ENCODE data around the gene WNT8B. TPM values are rescaled to one million over a fixed set of nuclear protein-coding genes. Genes with fewer than 3 reads are reported as not detected.

Gene WNT8B
- polyA plus RNA-seq, 2 donors = not detected

DNA sequence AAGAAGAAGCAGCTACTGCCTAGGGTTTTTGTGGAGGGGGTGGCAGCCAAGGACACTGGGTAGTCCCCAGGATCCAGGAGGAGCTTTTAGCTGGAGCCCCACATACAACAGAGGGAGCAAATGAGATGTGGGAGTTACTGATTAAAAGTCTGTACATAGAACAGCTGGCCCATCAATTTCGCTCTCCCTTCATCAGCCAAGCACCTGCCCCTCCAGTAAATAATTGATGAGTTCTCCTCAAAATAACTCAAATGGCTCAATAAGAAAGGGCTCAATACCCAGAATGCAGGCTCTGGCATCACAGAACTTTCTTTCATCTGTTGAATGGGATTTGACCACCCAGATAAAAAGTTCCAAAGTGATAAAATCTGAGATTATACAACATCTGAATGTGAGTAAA is 15.1 kb upstream of the WNT8B start:
- no peaks in the 10 kb centered on the region for H3K27me3 ChIP-seq (ENCODE audit: control insufficient read depth in 1 of 2, insufficient read depth in 2 of 2, low read length in 2 of 2)
- 67 to 86% methylated on average over 1 of the region's 1 CpG for WGBS, 2 donors
- no peaks in the 10 kb centered on the region for H3K4me1 ChIP-seq (ENCODE audit: control insufficient read depth in 2 of 2, insufficient read depth in 2 of 2, low read length in 1 of 2)
- H3K4me3 ChIP-seq (ENCODE audit: low read depth in 1 of 2, low read length in 2 of 2) = no peak overlapping the region
- no peak overlapping the region for H3K27ac ChIP-seq (ENCODE audit: low read depth in 2 of 2, low read length in 1 of 2)
- peaks cover 0 to 3% of the 10 kb centered on the region in 2 donors for H3K9me3 ChIP-seq (ENCODE audit: control insufficient read depth in 2 of 2, insufficient read depth in 1 of 2, low read depth in 1 of 2, low read length in 1 of 2)
- no peaks in the 10 kb centered on the region for H3K36me3 ChIP-seq (ENCODE audit: control insufficient read depth in 2 of 2, insufficient read depth in 2 of 2, low read length in 1 of 2)

DNA sequence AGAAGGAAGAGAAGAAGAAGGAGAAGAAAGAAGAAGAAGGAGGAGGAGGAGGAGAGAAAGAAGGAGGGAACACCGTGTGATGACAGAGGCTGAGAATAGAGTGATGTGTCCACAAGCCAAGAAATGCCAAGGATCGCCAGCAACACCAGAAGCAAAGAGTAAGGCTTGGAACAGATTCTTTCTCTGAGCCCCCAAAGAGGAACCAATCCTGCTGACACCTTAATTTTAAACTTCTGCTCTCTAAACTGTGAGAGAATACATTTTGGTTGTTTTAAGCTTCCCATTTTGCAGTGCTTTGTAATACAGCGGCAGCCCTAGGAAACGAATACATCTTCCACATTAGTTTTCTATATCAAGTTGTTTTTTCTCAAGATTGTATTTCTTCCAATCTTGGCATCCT is 13.9 kb upstream of the WNT8B start:
- Histone ChIP-seq H3K27me3 (ENCODE audit: control insufficient read depth in 1 of 2, insufficient read depth in 2 of 2, low read length in 2 of 2) (no peaks in the 10 kb centered on the region), H3K27ac (ENCODE audit: low read depth in 2 of 2, low read length in 1 of 2) (no peak overlapping the region), H3K36me3 (ENCODE audit: control insufficient read depth in 2 of 2, insufficient read depth in 2 of 2, low read length in 1 of 2) (no peaks in the 10 kb centered on the region), H3K9me3 (ENCODE audit: control insufficient read depth in 2 of 2, insufficient read depth in 1 of 2, low read depth in 1 of 2, low read length in 1 of 2) (peaks cover 0 to 3% of the 10 kb centered on the region in 2 donors), H3K4me1 (ENCODE audit: control insufficient read depth in 2 of 2, insufficient read depth in 2 of 2, low read length in 1 of 2) (no peaks in the 10 kb centered on the region), H3K4me3 (ENCODE audit: low read depth in 1 of 2, low read length in 2 of 2) (no peak overlapping the region)
- 78 to 82% methylated on average over 4 of the region's 4 CpGs for WGBS, 2 donors

DNA sequence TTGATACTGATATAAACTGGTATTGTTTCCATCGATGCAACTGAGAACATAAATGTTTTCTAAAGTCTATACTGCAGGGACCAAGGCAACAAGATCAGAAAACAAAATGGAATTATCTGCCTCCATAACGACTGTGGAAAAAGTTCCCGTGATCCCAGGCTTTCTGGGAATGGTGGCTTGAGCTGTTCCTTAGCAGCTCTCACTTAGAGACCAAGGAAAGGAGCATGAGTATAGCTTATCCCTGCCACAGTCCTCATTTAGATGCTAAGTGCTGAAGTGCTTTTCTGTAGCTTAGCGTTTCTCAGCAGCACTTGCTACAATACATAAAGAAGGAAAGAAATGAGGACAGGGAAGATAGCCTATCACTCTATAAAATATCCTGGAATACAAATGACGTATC is 5.5 kb downstream of the WNT8B start:
- WGBS, 2 donors = 63 to 68% methylated on average over 5 of the region's 5 CpGs
- H3K4me3 ChIP-seq (ENCODE audit: low read depth in 1 of 2, low read length in 2 of 2) = no peak overlapping the region
- H3K9me3 ChIP-seq (ENCODE audit: control insufficient read depth in 2 of 2, insufficient read depth in 1 of 2, low read depth in 1 of 2, low read length in 1 of 2) = no peaks in the 10 kb centered on the region
- H3K36me3 ChIP-seq (ENCODE audit: control insufficient read depth in 2 of 2, insufficient read depth in 2 of 2, low read length in 1 of 2) = no peaks in the 10 kb centered on the region
- H3K27me3 ChIP-seq (ENCODE audit: control insufficient read depth in 1 of 2, insufficient read depth in 2 of 2, low read length in 2 of 2) = no peaks in the 10 kb centered on the region
- no peaks in the 10 kb centered on the region for H3K4me1 ChIP-seq (ENCODE audit: control insufficient read depth in 2 of 2, insufficient read depth in 2 of 2, low read length in 1 of 2)
- no peak overlapping the region for H3K27ac ChIP-seq (ENCODE audit: low read depth in 2 of 2, low read length in 1 of 2)

DNA sequence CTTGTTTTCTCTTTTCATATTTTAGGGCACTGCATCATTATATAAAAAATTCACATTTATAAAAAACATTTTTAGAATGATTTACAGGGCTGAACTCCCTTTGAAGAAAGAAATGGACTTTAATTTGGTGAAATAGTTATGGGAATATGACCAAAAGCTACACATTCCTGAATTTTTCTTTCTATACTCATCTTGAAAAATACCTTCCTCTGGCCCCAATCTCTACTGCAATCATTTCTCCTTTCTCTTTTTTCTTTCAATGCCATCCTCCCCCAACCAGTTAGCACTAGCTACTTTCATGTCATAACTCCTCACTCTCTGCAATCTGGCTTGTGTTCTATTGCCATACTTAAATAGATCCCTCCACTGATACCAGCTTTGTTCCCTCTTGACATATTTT is 6.2 kb downstream of the WNT8B start:
- peaks cover 0 to under 1% of the 10 kb centered on the region in 2 donors for H3K27me3 ChIP-seq (ENCODE audit: control insufficient read depth in 1 of 2, insufficient read depth in 2 of 2, low read length in 2 of 2)

DNA sequence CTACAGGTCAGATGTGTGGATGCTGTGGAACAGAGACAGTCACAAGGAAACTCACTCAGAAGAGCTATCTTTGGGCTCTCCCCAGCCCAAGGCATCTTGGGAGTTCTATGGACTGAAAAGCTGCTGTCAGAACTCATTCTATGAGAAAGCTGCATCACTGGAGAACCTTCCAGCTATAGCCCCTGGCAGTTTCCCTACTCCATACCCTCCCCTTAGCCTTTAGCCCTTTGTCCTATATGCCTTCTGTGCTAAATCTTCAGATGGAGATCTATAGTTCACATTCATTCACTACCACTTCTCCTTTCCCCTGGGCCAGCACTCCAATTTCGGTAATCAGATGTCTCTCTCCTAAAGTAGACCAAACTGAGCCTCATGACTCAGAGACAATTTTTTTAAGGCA is 6.9 kb downstream of the WNT8B start:
- no peaks in the 10 kb centered on the region for H3K9me3 ChIP-seq (ENCODE audit: control insufficient read depth in 2 of 2, insufficient read depth in 1 of 2, low read depth in 1 of 2, low read length in 1 of 2)
- no peak overlapping the region for H3K27ac ChIP-seq (ENCODE audit: low read depth in 2 of 2, low read length in 1 of 2)
- H3K4me1 ChIP-seq (ENCODE audit: control insufficient read depth in 2 of 2, insufficient read depth in 2 of 2, low read length in 1 of 2) = no peaks in the 10 kb centered on the region
- no peak overlapping the region for H3K4me3 ChIP-seq (ENCODE audit: low read depth in 1 of 2, low read length in 2 of 2)
- WGBS, 2 donors = 84 to 85% methylated on average over 1 of the region's 1 CpG
- peaks cover 0 to 2% of the 10 kb centered on the region in 2 donors for H3K27me3 ChIP-seq (ENCODE audit: control insufficient read depth in 1 of 2, insufficient read depth in 2 of 2, low read length in 2 of 2)
- no peaks in the 10 kb centered on the region for H3K36me3 ChIP-seq (ENCODE audit: control insufficient read depth in 2 of 2, insufficient read depth in 2 of 2, low read length in 1 of 2)

More for the DNA sequence above, 6.2 kb downstream of the WNT8B start:
- H3K4me3 ChIP-seq (ENCODE audit: low read depth in 1 of 2, low read length in 2 of 2) = no peak overlapping the region
- no peak overlapping the region for H3K27ac ChIP-seq (ENCODE audit: low read depth in 2 of 2, low read length in 1 of 2)
- no peaks in the 10 kb centered on the region for H3K9me3 ChIP-seq (ENCODE audit: control insufficient read depth in 2 of 2, insufficient read depth in 1 of 2, low read depth in 1 of 2, low read length in 1 of 2)
- no peaks in the 10 kb centered on the region for H3K4me1 ChIP-seq (ENCODE audit: control insufficient read depth in 2 of 2, insufficient read depth in 2 of 2, low read length in 1 of 2)
- no peaks in the 10 kb centered on the region for H3K36me3 ChIP-seq (ENCODE audit: control insufficient read depth in 2 of 2, insufficient read depth in 2 of 2, low read length in 1 of 2)

DNA sequence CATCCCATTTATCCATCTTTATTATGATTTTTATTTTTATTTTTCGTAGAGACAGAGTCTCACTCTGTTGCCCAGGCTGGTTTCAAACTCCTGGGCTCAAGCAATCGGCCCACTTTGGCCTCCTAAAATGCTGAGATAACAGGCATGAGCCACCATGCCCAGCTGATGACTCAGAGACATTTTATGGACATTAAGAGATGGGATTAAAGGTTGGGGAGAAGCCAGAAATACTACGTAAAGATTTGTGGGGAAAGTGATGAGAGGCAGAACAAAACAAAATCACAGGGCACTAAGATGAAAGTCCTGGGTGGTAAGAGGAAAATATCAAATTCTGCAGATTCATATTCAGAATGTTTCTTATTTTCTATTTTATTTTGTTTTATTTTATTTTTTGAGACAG is 7.6 kb downstream of the WNT8B start:
- H3K9me3 ChIP-seq (ENCODE audit: control insufficient read depth in 2 of 2, insufficient read depth in 1 of 2, low read depth in 1 of 2, low read length in 1 of 2) = no peaks in the 10 kb centered on the region
- H3K4me3 ChIP-seq (ENCODE audit: low read depth in 1 of 2, low read length in 2 of 2) = no peak overlapping the region
- peaks cover 0 to 2% of the 10 kb centered on the region in 2 donors for H3K27me3 ChIP-seq (ENCODE audit: control insufficient read depth in 1 of 2, insufficient read depth in 2 of 2, low read length in 2 of 2)
- no peak overlapping the region for H3K27ac ChIP-seq (ENCODE audit: low read depth in 2 of 2, low read length in 1 of 2)
- H3K4me1 ChIP-seq (ENCODE audit: control insufficient read depth in 2 of 2, insufficient read depth in 2 of 2, low read length in 1 of 2) = no peaks in the 10 kb centered on the region
- H3K36me3 ChIP-seq (ENCODE audit: control insufficient read depth in 2 of 2, insufficient read depth in 2 of 2, low read length in 1 of 2) = no peaks in the 10 kb centered on the region
- 64 to 70% methylated on average over 3 of the region's 3 CpGs for WGBS, 2 donors

DNA sequence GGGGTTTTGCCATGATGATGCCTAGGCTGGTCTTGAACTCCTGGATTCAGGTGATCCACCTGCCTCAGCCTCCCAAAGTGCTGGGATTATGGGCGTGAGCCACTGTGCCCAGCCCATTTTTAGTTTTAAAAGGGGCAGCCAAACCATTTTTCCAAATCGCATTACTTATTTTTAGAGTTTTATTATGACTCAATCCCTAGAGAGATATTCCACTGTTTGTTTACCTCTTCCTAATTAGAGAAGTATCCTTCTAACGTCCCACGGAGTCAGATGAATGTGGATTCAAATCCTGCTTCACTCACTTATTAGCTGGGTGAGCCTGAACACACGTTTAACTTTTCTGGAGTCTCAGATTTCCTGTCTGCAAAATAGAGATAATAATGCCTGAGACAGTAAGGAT is 15.2 kb downstream of the WNT8B start:
- H3K36me3 ChIP-seq (ENCODE audit: control insufficient read depth in 2 of 2, insufficient read depth in 2 of 2, low read length in 1 of 2) = no peaks in the 10 kb centered on the region
- no peak overlapping the region for H3K4me3 ChIP-seq (ENCODE audit: low read depth in 1 of 2, low read length in 2 of 2)
- WGBS, 2 donors = 36 to 40% methylated on average over 5 of the region's 5 CpGs
- peaks cover 0 to 8% of the 10 kb centered on the region in 2 donors for H3K27me3 ChIP-seq (ENCODE audit: control insufficient read depth in 1 of 2, insufficient read depth in 2 of 2, low read length in 2 of 2)
- no peak overlapping the region for H3K27ac ChIP-seq (ENCODE audit: low read depth in 2 of 2, low read length in 1 of 2)
- no peaks in the 10 kb centered on the region for H3K9me3 ChIP-seq (ENCODE audit: control insufficient read depth in 2 of 2, insufficient read depth in 1 of 2, low read depth in 1 of 2, low read length in 1 of 2)
- no peaks in the 10 kb centered on the region for H3K4me1 ChIP-seq (ENCODE audit: control insufficient read depth in 2 of 2, insufficient read depth in 2 of 2, low read length in 1 of 2)

DNA sequence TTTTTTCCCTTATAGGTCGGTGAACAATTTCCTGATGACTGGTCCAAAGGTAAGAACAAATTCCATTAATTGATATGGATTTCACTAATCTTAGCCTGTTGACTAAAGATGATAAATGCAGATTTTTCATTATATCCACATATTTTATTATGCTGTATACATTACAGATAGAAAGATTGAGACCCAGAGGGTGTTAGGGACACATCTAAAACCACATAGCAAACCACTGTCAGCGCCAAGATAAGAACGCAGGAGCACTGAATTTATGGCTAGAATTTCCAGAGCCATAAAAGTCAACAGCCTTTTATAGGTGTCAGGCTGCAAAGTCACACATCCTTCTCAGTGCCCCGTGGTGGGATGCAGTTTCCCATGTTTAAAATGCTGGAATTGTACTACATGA is 16.2 kb downstream of the WNT8B start:
- Histone ChIP-seq H3K4me1 (ENCODE audit: control insufficient read depth in 2 of 2, insufficient read depth in 2 of 2, low read length in 1 of 2) (no peaks in the 10 kb centered on the region), H3K9me3 (ENCODE audit: control insufficient read depth in 2 of 2, insufficient read depth in 1 of 2, low read depth in 1 of 2, low read length in 1 of 2) (no peaks in the 10 kb centered on the region), H3K27ac (ENCODE audit: low read depth in 2 of 2, low read length in 1 of 2) (no peak overlapping the region), H3K27me3 (ENCODE audit: control insufficient read depth in 1 of 2, insufficient read depth in 2 of 2, low read length in 2 of 2) (peaks cover 0 to 6% of the 10 kb centered on the region in 2 donors), H3K4me3 (ENCODE audit: low read depth in 1 of 2, low read length in 2 of 2) (no peak overlapping the region), H3K36me3 (ENCODE audit: control insufficient read depth in 2 of 2, insufficient read depth in 2 of 2, low read length in 1 of 2) (no peaks in the 10 kb centered on the region)
- WGBS, 2 donors = 51 to 55% methylated on average over 4 of the region's 4 CpGs

DNA sequence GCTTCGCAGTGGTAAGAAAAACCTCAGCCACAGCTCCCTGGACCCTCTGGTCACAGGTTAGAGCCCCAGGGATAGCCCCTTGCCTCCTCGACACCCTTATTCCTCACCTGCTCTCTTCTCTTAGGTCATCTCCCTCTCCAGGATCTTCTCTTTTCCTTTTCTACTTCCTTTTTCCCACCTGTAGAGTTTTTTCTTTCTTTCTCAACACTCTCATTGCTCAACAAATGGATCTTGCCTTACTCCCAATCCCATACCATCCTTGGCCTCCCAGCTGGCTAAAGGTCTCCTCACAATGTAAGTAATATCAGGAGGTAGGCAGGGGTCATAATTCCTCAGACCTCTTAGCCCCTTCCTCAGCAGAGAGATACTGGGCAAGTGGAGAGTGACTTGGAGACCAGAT is 17.2 kb downstream of the WNT8B start:
- 70 to 79% methylated on average over 2 of the region's 2 CpGs for WGBS, 2 donors
- Histone ChIP-seq H3K27me3 (ENCODE audit: control insufficient read depth in 1 of 2, insufficient read depth in 2 of 2, low read length in 2 of 2) (peaks cover 0 to 6% of the 10 kb centered on the region in 2 donors), H3K4me3 (ENCODE audit: low read depth in 1 of 2, low read length in 2 of 2) (no peak overlapping the region), H3K9me3 (ENCODE audit: control insufficient read depth in 2 of 2, insufficient read depth in 1 of 2, low read depth in 1 of 2, low read length in 1 of 2) (no peaks in the 10 kb centered on the region), H3K27ac (ENCODE audit: low read depth in 2 of 2, low read length in 1 of 2) (no peak overlapping the region), H3K4me1 (ENCODE audit: control insufficient read depth in 2 of 2, insufficient read depth in 2 of 2, low read length in 1 of 2) (no peaks in the 10 kb centered on the region), H3K36me3 (ENCODE audit: control insufficient read depth in 2 of 2, insufficient read depth in 2 of 2, low read length in 1 of 2) (no peaks in the 10 kb centered on the region)

DNA sequence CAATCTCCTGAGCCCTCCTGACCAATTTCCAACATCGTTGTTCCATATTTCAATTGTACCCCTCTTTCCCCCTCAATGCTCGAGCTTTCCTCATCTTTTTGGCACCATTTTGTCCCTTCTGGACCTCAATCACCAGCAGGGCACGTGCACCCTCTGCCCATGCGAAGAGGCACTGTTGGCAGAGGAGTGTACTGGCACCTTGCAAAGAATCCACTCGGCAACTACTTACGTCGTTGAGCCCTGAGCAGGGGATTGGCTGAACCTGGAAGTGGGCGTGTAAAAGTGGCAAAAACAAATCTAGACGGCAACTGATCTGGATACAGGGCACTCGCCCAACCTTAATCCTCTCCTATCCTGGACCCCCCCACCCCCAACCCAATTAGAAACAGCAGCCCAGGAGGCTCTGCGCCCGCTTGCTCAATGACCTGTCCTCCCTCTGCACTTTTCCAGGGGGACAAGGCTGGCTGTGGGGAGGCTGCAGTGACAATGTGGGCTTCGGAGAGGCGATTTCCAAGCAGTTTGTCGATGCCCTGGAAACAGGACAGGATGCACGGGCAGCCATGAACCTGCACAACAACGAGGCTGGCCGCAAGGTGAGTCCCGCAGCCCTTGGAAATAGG is 18.8 kb downstream of the WNT8B start:
- WGBS, 2 donors = 1 to 3% methylated on average over 19 of the region's 19 CpGs

More for the DNA sequence above, 18.8 kb downstream of the WNT8B start:
- peaks cover 0 to 6% of the 10 kb centered on the region in 2 donors for H3K27me3 ChIP-seq (ENCODE audit: control insufficient read depth in 1 of 2, insufficient read depth in 2 of 2, low read length in 2 of 2)
- no peaks in the 10 kb centered on the region for H3K4me1 ChIP-seq (ENCODE audit: control insufficient read depth in 2 of 2, insufficient read depth in 2 of 2, low read length in 1 of 2)
- H3K9me3 ChIP-seq (ENCODE audit: control insufficient read depth in 2 of 2, insufficient read depth in 1 of 2, low read depth in 1 of 2, low read length in 1 of 2) = no peaks in the 10 kb centered on the region
- H3K36me3 ChIP-seq (ENCODE audit: control insufficient read depth in 2 of 2, insufficient read depth in 2 of 2, low read length in 1 of 2) = peaks cover 0 to under 1% of the 10 kb centered on the region in 2 donors
- H3K4me3 ChIP-seq (ENCODE audit: low read depth in 1 of 2, low read length in 2 of 2) = peak overlapping the region; percentile 44 to 46
- H3K27ac ChIP-seq (ENCODE audit: low read depth in 2 of 2, low read length in 1 of 2) = no peak overlapping the region
